Measurements from ENCODE around the gene ALG8.
A peak's percentile ranks its signal among the peaks of the same experiment; 100 is the strongest.
"Not testable (repeated sequence)": the region's sequence is repeated elsewhere in the genome, so short reads cannot be mapped to it uniquely, and the experiment has no call there.

Gene ALG8

DNA sequence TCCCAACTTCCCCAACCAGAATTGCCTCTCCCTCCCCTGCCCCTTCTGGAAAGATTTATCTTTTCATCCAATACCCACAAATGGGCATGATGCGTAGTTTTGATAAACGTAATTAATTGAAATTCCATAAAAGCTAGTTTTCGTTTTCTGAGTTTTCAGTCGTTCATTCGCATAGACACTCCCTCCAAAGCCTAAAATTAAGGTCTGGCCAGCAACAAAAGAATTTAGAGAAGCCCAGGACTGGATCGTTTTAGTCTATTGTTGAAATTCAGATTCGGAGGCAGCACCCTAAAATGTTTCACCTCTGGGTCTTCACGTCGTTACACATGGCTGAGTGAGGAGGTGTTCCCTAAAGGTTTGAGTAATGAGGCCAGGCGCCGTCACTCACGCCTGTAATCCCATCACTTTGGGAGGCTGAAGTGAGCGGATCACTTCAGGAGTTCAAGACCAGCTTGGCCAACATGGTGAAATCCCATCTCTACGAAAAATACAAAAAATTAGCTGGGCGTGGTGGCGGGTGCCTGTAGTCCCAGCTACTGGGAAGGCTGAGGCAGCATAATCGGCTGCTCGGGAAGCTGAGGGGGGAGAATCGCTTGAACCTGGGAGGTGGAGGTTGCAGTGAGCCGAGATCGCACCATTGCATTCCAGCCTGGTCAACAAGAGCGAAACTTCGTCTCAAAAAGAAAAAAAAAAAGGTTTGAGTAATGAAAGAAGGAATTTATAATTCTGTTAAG is 59.2 kb downstream of the ALG8 start:
- Mint-ChIP-seq H3K27me3 (no peaks in the 10 kb centered on the region), H3K27ac (peak overlapping the region; percentile 87 to 95), H3K4me3 (peak overlapping the region; percentile 82 to 87), H3K4me1 (ENCODE audit: low read depth in 2 of 2) (peaks cover 31 to 40% of the 10 kb centered on the region in 2 donors), H3K9me3 (no peaks in the 10 kb centered on the region), H3K36me3 (ENCODE audit: insufficient read depth) (peaks cover 16% of the 10 kb centered on the region)
- no peak for DNase-seq
- ATAC-seq (replicated peaks): peak; percentile 1

DNA sequence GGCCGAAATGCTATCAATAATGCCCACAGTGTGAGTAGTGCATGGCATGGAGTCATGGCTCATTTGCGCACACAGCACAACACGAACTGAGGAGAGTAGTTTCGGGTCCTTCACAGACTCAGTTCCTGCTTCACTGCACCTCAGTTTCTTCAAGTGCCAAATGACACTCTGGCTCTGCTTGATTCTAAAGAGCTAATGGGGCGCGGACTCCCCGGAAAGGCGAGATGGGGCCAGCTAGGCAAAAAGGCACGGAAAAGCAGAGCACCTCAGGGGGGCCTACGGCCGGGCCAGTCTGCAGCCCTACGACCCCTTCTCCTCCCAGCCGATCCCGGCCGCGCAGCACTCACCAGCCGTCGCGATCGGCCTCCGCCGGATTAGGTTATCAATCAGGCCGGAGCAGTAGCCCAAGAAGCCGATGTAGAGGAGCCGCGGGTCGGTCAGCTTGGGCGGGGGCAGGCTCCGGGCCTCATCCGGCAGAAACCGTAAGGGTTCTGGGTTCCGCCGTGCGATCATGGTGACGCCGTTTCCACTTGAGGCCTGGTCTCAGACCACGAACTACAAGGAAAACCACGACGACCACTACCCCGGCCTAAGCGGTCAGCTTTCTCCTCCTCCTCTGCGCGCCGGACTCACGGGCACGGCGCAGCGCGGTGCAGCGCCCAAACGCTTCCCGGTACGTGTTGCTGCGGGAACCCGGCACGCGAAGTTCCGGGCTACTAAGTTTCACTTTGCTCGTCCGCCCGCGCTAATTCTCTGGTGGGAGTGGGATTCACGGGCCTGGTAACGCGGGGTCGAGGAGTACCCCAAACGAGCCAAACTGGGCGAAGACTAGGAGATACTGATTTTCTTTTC is 60.0 kb downstream of the ALG8 start, which contains the start of gene NDUFC2:
Gene NDUFC2 (minus strand): TSS at position 631 of the 852 bp plus-strand sequence. CDS start 118 bp downstream, at position 513.
- no peaks in the 10 kb centered on the region for H3K27me3 Mint-ChIP-seq
- no peaks in the 10 kb centered on the region for H3K9me3 Mint-ChIP-seq
- peak within 1 kb of the TSS; percentile 82 to 87 for H3K4me3 Mint-ChIP-seq
- ATAC-seq (replicated peaks) (peak; percentile 79), DNase-seq (peak; percentile 51 to 66 (median 56))
- H3K4me1 Mint-ChIP-seq (ENCODE audit: low read depth in 2 of 2): peaks cover 35 to 46% of the 10 kb centered on the region in 2 donors
- H3K36me3 Mint-ChIP-seq (ENCODE audit: insufficient read depth): peaks cover 18% of the 10 kb centered on the region
- H3K27ac Mint-ChIP-seq: peak within 1 kb of the TSS; percentile 87 to 95

- Mint-ChIP-seq H3K36me3 (ENCODE audit: insufficient read depth) (peaks cover 24% of the 10 kb centered on the region), H3K4me3 (peak overlapping the region; percentile 82 to 87), H3K9me3 (no peaks in the 10 kb centered on the region), H3K27me3 (no peaks in the 10 kb centered on the region), H3K4me1 (ENCODE audit: low read depth in 2 of 2) (peaks cover 35 to 52% of the 10 kb centered on the region in 2 donors), H3K27ac (peak overlapping the region; percentile 87 to 95)
- ATAC-seq (replicated peaks) (no peak), DNase-seq (no peak)
These were observed 60.9 kb downstream of the ALG8 start for GRCh38 chr11:78078218-78079167.

- Mint-ChIP-seq H3K4me3 (peak overlapping the region; percentile 82 to 87), H3K27ac (peak overlapping the region; percentile 87 to 95), H3K4me1 (ENCODE audit: low read depth in 2 of 2) (peaks cover 35 to 54% of the 10 kb centered on the region in 2 donors), H3K36me3 (ENCODE audit: insufficient read depth) (peaks cover 30% of the 10 kb centered on the region)
- H3K27me3 Mint-ChIP-seq; DNase-seq; ATAC-seq (replicated peaks); H3K9me3 Mint-ChIP-seq: not testable (repeated sequence)
These were observed 61.8 kb downstream of the ALG8 start for GRCh38 chr11:78077592-78077991.

- no peaks in the 10 kb centered on the region for H3K27me3 Mint-ChIP-seq
- no peaks in the 10 kb centered on the region for H3K9me3 Mint-ChIP-seq
- peak overlapping the region; percentile 3 to 68 for H3K27ac Mint-ChIP-seq
- H3K4me1 Mint-ChIP-seq (ENCODE audit: low read depth in 2 of 2): peaks cover 37 to 56% of the 10 kb centered on the region in 2 donors
- ATAC-seq (replicated peaks): no peak
- H3K36me3 Mint-ChIP-seq (ENCODE audit: insufficient read depth): peaks cover 35% of the 10 kb centered on the region
- DNase-seq: no peak
- peak overlapping the region; percentile 4 to 11 for H3K4me3 Mint-ChIP-seq
These were observed 62.6 kb downstream of the ALG8 start for GRCh38 chr11:78076733-78077403.

- H3K4me3 Mint-ChIP-seq: no peak overlapping the region
- no peaks in the 10 kb centered on the region for H3K9me3 Mint-ChIP-seq
- H3K27me3 Mint-ChIP-seq: no peaks in the 10 kb centered on the region
- DNase-seq: no peak
- H3K36me3 Mint-ChIP-seq (ENCODE audit: insufficient read depth): peaks cover 51% of the 10 kb centered on the region
- peaks cover 27 to 44% of the 10 kb centered on the region in 2 donors for H3K4me1 Mint-ChIP-seq (ENCODE audit: low read depth in 2 of 2)
- ATAC-seq (replicated peaks): no peak
- peak overlapping the region in 1 of 2 donors; percentile 39 for H3K27ac Mint-ChIP-seq
These were observed 64.7 kb downstream of the ALG8 start for GRCh38 chr11:78074756-78075155.

- no peak overlapping the region for H3K27ac Mint-ChIP-seq
- ATAC-seq (replicated peaks) (no peak), DNase-seq (no peak)
- H3K36me3 Mint-ChIP-seq (ENCODE audit: insufficient read depth): peaks cover 66% of the 10 kb centered on the region
- H3K4me3 Mint-ChIP-seq: no peak overlapping the region
- H3K27me3 Mint-ChIP-seq: no peaks in the 10 kb centered on the region
- no peaks in the 10 kb centered on the region for H3K9me3 Mint-ChIP-seq
- H3K4me1 Mint-ChIP-seq (ENCODE audit: low read depth in 2 of 2): peaks cover 15 to 34% of the 10 kb centered on the region in 2 donors
These were observed 67.0 kb downstream of the ALG8 start for GRCh38 chr11:78072455-78072854.

DNA sequence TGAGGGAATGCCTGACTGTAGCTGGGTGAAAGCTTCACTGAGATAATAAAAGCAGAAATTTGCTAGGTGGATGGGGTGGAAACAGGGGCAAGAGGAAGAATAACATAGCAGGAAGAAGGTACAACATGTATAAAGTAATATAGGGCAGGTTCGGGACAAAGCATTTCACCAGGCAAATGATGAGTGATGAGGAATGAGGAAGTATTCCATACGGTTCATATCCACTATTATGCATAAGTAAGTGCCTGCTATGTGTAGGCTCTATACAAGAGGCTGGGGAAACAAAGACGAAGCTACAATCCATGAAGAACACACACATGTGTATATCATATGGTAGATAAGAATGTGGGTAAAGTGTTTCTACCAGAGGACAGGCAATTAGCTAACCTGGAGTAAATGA is 67.7 kb downstream of the ALG8 start:
- H3K9me3 Mint-ChIP-seq: no peaks in the 10 kb centered on the region
- ATAC-seq (replicated peaks) (no peak), DNase-seq (no peak)
- H3K36me3 Mint-ChIP-seq (ENCODE audit: insufficient read depth): peaks cover 71% of the 10 kb centered on the region
- no peaks in the 10 kb centered on the region for H3K27me3 Mint-ChIP-seq
- H3K27ac Mint-ChIP-seq: peak overlapping the region in 1 of 2 donors; percentile 7
- H3K4me1 Mint-ChIP-seq (ENCODE audit: low read depth in 2 of 2): peaks cover 13 to 32% of the 10 kb centered on the region in 2 donors
- H3K4me3 Mint-ChIP-seq: no peak overlapping the region

DNA sequence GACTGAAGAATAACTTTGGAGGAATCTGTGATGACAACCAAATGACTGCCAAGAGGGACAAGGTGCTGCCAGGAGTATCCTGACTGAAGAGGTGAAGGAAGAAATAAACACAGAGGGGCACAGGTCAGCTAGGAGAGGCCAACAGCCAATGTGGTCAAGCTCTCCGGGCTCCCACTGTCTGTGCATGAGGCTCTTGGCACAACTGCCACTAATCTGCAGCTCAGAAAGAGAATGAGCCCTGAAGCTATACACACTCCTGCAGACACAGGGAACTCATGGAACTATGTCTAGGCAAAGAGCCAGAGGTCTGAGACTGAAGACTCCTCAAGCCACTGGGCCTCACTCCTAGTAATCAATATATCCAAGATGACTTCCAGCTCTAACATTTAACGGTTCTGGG is 68.8 kb downstream of the ALG8 start:
- Mint-ChIP-seq H3K27me3 (no peaks in the 10 kb centered on the region), H3K4me3 (no peak overlapping the region), H3K27ac (no peak overlapping the region), H3K9me3 (no peaks in the 10 kb centered on the region), H3K36me3 (ENCODE audit: insufficient read depth) (peaks cover 65% of the 10 kb centered on the region), H3K4me1 (ENCODE audit: low read depth in 2 of 2) (peaks cover 6 to 22% of the 10 kb centered on the region in 2 donors)
- no peak for DNase-seq
- ATAC-seq (replicated peaks): no peak

GRCh38 chr11:78069465-78069864 is 70.0 kb downstream of the ALG8 start:
- no peak overlapping the region for H3K27ac Mint-ChIP-seq
- H3K9me3 Mint-ChIP-seq: no peaks in the 10 kb centered on the region
- H3K27me3 Mint-ChIP-seq: no peaks in the 10 kb centered on the region
- ATAC-seq (replicated peaks) (no peak), DNase-seq (no peak)
- peaks cover 62% of the 10 kb centered on the region for H3K36me3 Mint-ChIP-seq (ENCODE audit: insufficient read depth)
- peaks cover 2 to 16% of the 10 kb centered on the region in 2 donors for H3K4me1 Mint-ChIP-seq (ENCODE audit: low read depth in 2 of 2)
- no peak overlapping the region for H3K4me3 Mint-ChIP-seq

GRCh38 chr11:78067704-78068103 is 71.7 kb downstream of the ALG8 start:
- Mint-ChIP-seq H3K4me3 (no peak overlapping the region), H3K27ac (peak overlapping the region; percentile 3 to 77), H3K4me1 (ENCODE audit: low read depth in 2 of 2) (peaks cover 2 to 9% of the 10 kb centered on the region in 2 donors), H3K36me3 (ENCODE audit: insufficient read depth) (peaks cover 51% of the 10 kb centered on the region), H3K27me3 (no peaks in the 10 kb centered on the region), H3K9me3 (no peaks in the 10 kb centered on the region)
- no peak for DNase-seq
- no peak for ATAC-seq (replicated peaks)

GRCh38 chr11:78066471-78066870 is 73.0 kb downstream of the ALG8 start:
- Mint-ChIP-seq H3K36me3 (ENCODE audit: insufficient read depth) (peaks cover 42% of the 10 kb centered on the region), H3K27ac (no peak overlapping the region), H3K4me3 (no peak overlapping the region), H3K4me1 (ENCODE audit: low read depth in 2 of 2) (peaks cover 0 to 4% of the 10 kb centered on the region in 2 donors), H3K27me3 (no peaks in the 10 kb centered on the region), H3K9me3 (no peaks in the 10 kb centered on the region)
- DNase-seq: no peak
- ATAC-seq (replicated peaks): no peak

Measured in effector memory CD8-positive, alpha-beta T cell (primary cell).